IMR-90 (cell line): ENCODE data around the gene EFEMP2. TPM values are rescaled to one million over a fixed set of nuclear protein-coding genes. Genes with fewer than 3 reads are reported as not detected.

Source experiments
- ATAC-seq: fragments of 200-7000 bp; cut with Tn5 transposase; 2 replicates; pipeline ENCODE4 v1.9.1; 2020; ENCODE audit warnings: low read depth, mild to moderate bottlenecking, moderate library complexity
- BruUV-seq: library from RNA; stranded (reverse); fragments of 400-500 nt; replicated peaks from 2 replicates; lab custom pipeline; 2021; lab: Mats Ljungman, UMichigan
- CTCF ChIA-PET: fragments of 300-600 bp; formaldehyde crosslinking; extraction: SDS; loops from one replicate; lab custom pipeline; 2021; ENCODE audit warnings: antibody characterized with exemption; lab: Yijun Ruan, JAX
- POLR2A ChIA-PET: fragments of 300-600 bp; sonication (Branson Sonifier 250); formaldehyde crosslinking; loops from one replicate; lab custom pipeline; 2022; ENCODE audit warnings: antibody characterized with exemption; ENCODE audit not compliant: unreplicated experiment; lab: Charles Lee
- DNase-seq: peaks from one replicate; pipeline ENCODE4 v3.0.0; 2013
- H2AFZ ChIP-seq: replicated peaks from 2 replicates; pipeline ENCODE3; 2013; ENCODE audit warnings: low read length, mild to moderate bottlenecking; ENCODE audit not compliant: poor library complexity
- H2AK5ac ChIP-seq: 2 replicates; pipeline ENCODE4 v1.6.1; 2013; ENCODE audit warnings: low read depth, low read length, inconsistent platforms
- H2AK9ac ChIP-seq: replicated peaks from 2 replicates; pipeline ENCODE3; 2013; ENCODE audit warnings: mild to moderate bottlenecking, low read depth, low read length, moderate library complexity; ENCODE audit not compliant: poor library complexity
- H2BK120ac ChIP-seq: 2 replicates; pipeline ENCODE4 v1.6.1; 2013; ENCODE audit warnings: low read depth, low read length, inconsistent platforms
- H2BK15ac ChIP-seq: 3 replicates; pipeline ENCODE4 v1.6.1; 2013; ENCODE audit warnings: low read depth, low read length, inconsistent platforms
- H2BK20ac ChIP-seq: 2 replicates; pipeline ENCODE4 v1.6.1; 2013; ENCODE audit warnings: low read depth, mild to moderate bottlenecking, inconsistent platforms, low read length, moderate library complexity
- H2BK5ac ChIP-seq: 2 replicates; pipeline ENCODE4 v1.6.1; 2013; ENCODE audit warnings: mild to moderate bottlenecking, low read depth, low read length, inconsistent platforms; ENCODE audit not compliant: poor library complexity, severe bottlenecking
- H3K14ac ChIP-seq: replicated peaks from 2 replicates; pipeline ENCODE4 v1.6.1; 2013; ENCODE audit warnings: low read depth, low read length, inconsistent platforms
- H3K18ac ChIP-seq: 2 replicates; pipeline ENCODE4 v1.6.1; 2013; ENCODE audit warnings: low read depth, low read length, control low read depth
- H3K23ac ChIP-seq: 2 replicates; pipeline ENCODE4 v1.6.1; 2013; ENCODE audit warnings: low read depth, low read length, inconsistent platforms
- H3K27ac ChIP-seq: 2 replicates; pipeline ENCODE4 v1.5.1; 2013; ENCODE audit warnings: mild to moderate bottlenecking, control low read depth, low read length; ENCODE audit not compliant: insufficient read depth
- H3K27me3 ChIP-seq: 2 replicates; pipeline ENCODE4 v1.6.1; 2013; ENCODE audit warnings: low read length; ENCODE audit not compliant: control insufficient read depth, insufficient read depth
- H3K36me3 ChIP-seq: 2 replicates; pipeline ENCODE4 v1.6.1; 2013; ENCODE audit warnings: low read length, mixed read lengths; ENCODE audit not compliant: control insufficient read depth, insufficient read depth
- H3K4ac ChIP-seq: 2 replicates; pipeline ENCODE4 v1.6.1; 2013; ENCODE audit warnings: low read depth, low read length, inconsistent platforms
- H3K4me1 ChIP-seq: 2 replicates; pipeline ENCODE4 v1.6.1; 2013; ENCODE audit warnings: low read length, mixed read lengths; ENCODE audit not compliant: control insufficient read depth, insufficient read depth
- H3K4me2 ChIP-seq: 2 replicates; pipeline ENCODE4 v1.6.1; 2013; ENCODE audit warnings: low read depth, mild to moderate bottlenecking, control low read depth, low read length, moderate library complexity
- H3K4me3 ChIP-seq: 2 replicates; pipeline ENCODE4 v1.5.1; 2013; ENCODE audit warnings: low read depth, mild to moderate bottlenecking, control low read depth, low read length, moderate library complexity; ENCODE audit not compliant: insufficient read depth
- H3K56ac ChIP-seq: 2 replicates; pipeline ENCODE4 v1.6.1; 2013; ENCODE audit warnings: low read length, inconsistent platforms; ENCODE audit not compliant: insufficient read depth; ENCODE audit errors: extremely low read depth
- H3K79me1 ChIP-seq, 2 experiments: 2 replicates each; pipeline ENCODE4 v1.6.1; 2013; ENCODE audit warnings: low read length in 2 of 2, inconsistent platforms in 1 of 2, low read depth in 1 of 2
- H3K9ac ChIP-seq: 2 replicates; pipeline ENCODE4 v1.6.1; 2013; ENCODE audit warnings: low read depth, low read length, control low read depth
- H3K9me1 ChIP-seq: 2 replicates; pipeline ENCODE4 v1.6.1; 2013; ENCODE audit warnings: low read length, inconsistent platforms; ENCODE audit not compliant: insufficient read depth
- H3K9me3 ChIP-seq: 2 replicates; pipeline ENCODE4 v1.6.1; 2013; ENCODE audit warnings: low read length; ENCODE audit not compliant: control insufficient read depth, insufficient read depth
- H4K20me1 ChIP-seq: 2 replicates; pipeline ENCODE4 v1.6.1; 2013; ENCODE audit warnings: low read length, inconsistent platforms; ENCODE audit not compliant: insufficient read depth
- H4K5ac ChIP-seq: 2 replicates; pipeline ENCODE4 v1.6.1; 2013; ENCODE audit warnings: mild to moderate bottlenecking, low read depth, low read length, control low read depth
- H4K8ac ChIP-seq, 2 experiments: 2 replicates each; pipeline ENCODE4 v1.6.1; 2013; ENCODE audit warnings: low read depth in 2 of 2, low read length in 2 of 2, control low read depth in 1 of 2, inconsistent platforms in 1 of 2
- H4K91ac ChIP-seq: 2 replicates; pipeline ENCODE4 v1.6.1; 2013; ENCODE audit warnings: low read depth, low read length, inconsistent platforms; ENCODE audit not compliant: insufficient read depth
- BHLHE40 ChIP-seq: fragments of 150-350 bp; IDR thresholded peaks from 2 replicates; pipeline ENCODE4 v1.6.1; 2016; ENCODE audit warnings: mild to moderate bottlenecking, low read depth, low read length
- CEBPB ChIP-seq: IDR thresholded peaks from 2 replicates; pipeline ENCODE4 v1.6.1; 2012; ENCODE audit warnings: low read depth, low read length, improper control_type of control experiment
- CHD1 ChIP-seq: IDR thresholded peaks from 2 replicates; pipeline ENCODE4 v1.6.1; 2012; ENCODE audit warnings: low read depth, low read length, improper control_type of control experiment
- MAFK ChIP-seq: IDR thresholded peaks from 2 replicates; pipeline ENCODE4 v1.6.1; 2012; ENCODE audit warnings: low read depth, low read length, improper control_type of control experiment
- MAZ ChIP-seq: IDR thresholded peaks from 2 replicates; pipeline ENCODE4 v1.6.1; 2012; ENCODE audit warnings: low read depth, mild to moderate bottlenecking, low read length, improper control_type of control experiment, moderate library complexity, borderline replicate concordance
- MXI1 ChIP-seq: IDR thresholded peaks from 2 replicates; pipeline ENCODE4 v1.6.1; 2012; ENCODE audit warnings: low read depth, mild to moderate bottlenecking, low read length, moderate library complexity, borderline replicate concordance
- POLR2A ChIP-seq: IDR thresholded peaks from 2 replicates; pipeline ENCODE4 v1.6.1; 2012; ENCODE audit warnings: mild to moderate bottlenecking, low read depth, low read length
- RCOR1 ChIP-seq: IDR thresholded peaks from 2 replicates; pipeline ENCODE4 v1.6.1; 2012; ENCODE audit warnings: mild to moderate bottlenecking, low read length, improper control_type of control experiment; ENCODE audit not compliant: insufficient replicate concordance
- RFX5 ChIP-seq: IDR thresholded peaks from 2 replicates; pipeline ENCODE4 v1.8.0; 2012; ENCODE audit warnings: low read depth, mild to moderate bottlenecking, low read length, moderate library complexity
- SMC3 ChIP-seq: fragments of 150-350 bp; IDR thresholded peaks from 2 replicates; pipeline ENCODE4 v1.6.1; 2016; ENCODE audit warnings: low read depth, mild to moderate bottlenecking, antibody characterized with exemption, low read length, moderate library complexity
- WGBS, 2 experiments: methylation state at CpG; one replicate each; pipeline versions ENCODE4 v1.1.5 to v1.1.7; 2013; ENCODE audit warnings: missing lambda C conversion rate in 2 of 2; ENCODE audit not compliant: insufficient read length in 1 of 2; ENCODE audit errors: extremely low coverage in 2 of 2; 5-methylcytosine and 5-hydroxymethylcytosine counted together
- dilution Hi-C: fragments of 300-500 bp; cut with HindIII; formaldehyde crosslinking; loops from one replicate; pipeline ENCODE4 v1.14.3; 2018; ENCODE audit warnings: low sequenced_read_pairs; ENCODE audit not compliant: unreplicated experiment
- in situ Hi-C: fragments of 300-500 bp; cut with MboI; formaldehyde crosslinking; loops from 3 replicates; pipeline ENCODE4 v1.14.3; 2019; ENCODE audit warnings: low sequenced_read_pairs, inconsistent platforms, mixed read lengths
- intact Hi-C: fragments of 100-400 bp; cut with micrococcal nuclease; formaldehyde crosslinking; loops from 2 replicates; pipeline ENCODE4 v1.10.0; 2022
- polyA plus RNA-seq, 3 experiments: library from polyadenylated mRNA; depleted of rRNA; stranded (reverse); fragments of >200 nt; gene quantifications; 2 replicates each; pipeline ENCODE4 v1.2.3, GENCODE V29; 2012; ENCODE audit warnings: low replicate concordance in 1 of 3
- total RNA-seq: library from RNA; depleted of rRNA; stranded (reverse); fragments of >200 nt; gene quantifications from 2 replicates; pipeline ENCODE4 v1.2.3, GENCODE V29; 2012
- TF ChIP-seq, protein P1 (sequence below): fragments of 150-350 bp; IDR thresholded peaks from 2 replicates; pipeline ENCODE4 v1.6.1; 2017; ENCODE audit warnings: mild to moderate bottlenecking, antibody characterized with exemption, low read length, low read depth
- TF ChIP-seq, protein P2 (sequence below): fragments of 150-350 bp; IDR thresholded peaks from 2 replicates; pipeline ENCODE4 v1.6.1; 2016; ENCODE audit warnings: low read depth, mild to moderate bottlenecking, low read length, moderate library complexity, borderline replicate concordance
- TF ChIP-seq, protein P3 (sequence below): conservative IDR thresholded peaks from 2 replicates; pipeline ENCODE4 v1.5.1; 2012; ENCODE audit warnings: mild to moderate bottlenecking, low read depth, low read length, improper control_type of control experiment

EFEMP2 gene
- total and polyA plus RNA-seq, 2 of the 4 experiments (the other 2 are of a cell fraction): 62.7 to 431 TPM

DNA sequence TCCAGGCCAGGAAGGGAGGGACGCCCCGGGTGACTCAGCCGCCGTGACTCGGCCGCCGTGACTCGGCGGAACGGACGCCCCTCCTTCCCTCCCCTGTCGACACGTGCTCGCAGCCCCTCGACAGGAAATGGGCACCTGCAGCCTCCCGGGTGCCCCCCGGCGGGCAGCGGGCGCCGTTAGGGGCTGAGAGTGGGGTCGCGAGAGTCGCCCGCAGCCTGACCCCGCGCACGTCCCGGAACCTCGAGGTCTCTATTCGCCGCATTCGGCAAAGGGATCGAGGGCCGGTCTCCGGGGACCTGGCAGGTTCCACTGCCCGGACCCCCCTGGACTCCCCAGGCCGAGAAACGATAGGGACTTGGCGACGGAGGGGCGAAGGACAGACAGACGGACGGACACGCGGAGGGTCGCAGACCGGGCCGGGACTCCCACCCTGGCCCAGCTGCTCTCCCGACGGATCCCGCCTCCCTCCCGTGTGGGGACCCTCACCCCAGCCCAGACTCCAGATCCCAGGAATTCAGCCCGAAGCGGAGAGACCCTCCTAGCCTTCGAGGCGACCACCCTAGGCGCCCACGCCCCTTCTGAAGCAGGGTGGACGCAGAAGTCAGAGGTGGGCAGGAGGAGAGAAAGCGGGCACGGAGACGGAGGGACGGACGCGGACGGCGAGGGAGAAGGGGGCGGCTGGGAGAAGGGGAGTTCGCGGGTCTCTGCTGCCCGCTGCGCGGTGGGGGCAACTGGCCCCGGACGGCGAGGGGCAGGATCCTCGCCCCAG, 26.9 kb upstream of the EFEMP2 start:
- intact Hi-C loops (loop anchor here (2.0 kb wide), 1 partner anchor 15 kb away; no protein-coding TSS in a partner anchor), in situ Hi-C loops (no loop called here), dilution Hi-C loops (no loop called here)
- 0% methylated on average over 29 of the region's 78 CpGs; no CpG with 5 or more reads in 1 of the 2 experiments for WGBS, 2 experiments
- peaks cover 28 to 42% of the 10 kb centered on the region in 2 experiments for H3K79me1 ChIP-seq
- H3K18ac ChIP-seq: peak overlapping the region; percentile 96
- peaks cover 21% of the 10 kb centered on the region for H3K36me3 ChIP-seq
- BruUV-seq: no TSS peak
- H4K5ac ChIP-seq: peak overlapping the region; percentile 82
- peak overlapping the region; percentile 99 for H2AK9ac ChIP-seq
- no peaks in the 10 kb centered on the region for H3K9me3 ChIP-seq
- peak overlapping the region; percentile 58 for H2BK20ac ChIP-seq
- POLR2A ChIA-PET: interaction anchor here (0.7 to 2.9 kb wide), 5 partner anchors 9 to 16 kb away, joined by 3 to 17 read pairs (median 7); partner anchors contain the start of genes CCDC85B and FIBP
- peak overlapping the region; percentile 90 for H2BK120ac ChIP-seq
- peaks cover 23% of the 10 kb centered on the region for H3K9me1 ChIP-seq
- ATAC-seq (peak; percentile 37), DNase-seq (peak; percentile 81)
- peak overlapping the region; percentile 98 for H2BK5ac ChIP-seq
- peak overlapping the region; percentile 100 for H3K27ac ChIP-seq
- H3K14ac ChIP-seq: peak overlapping the region; percentile 100
- H3K4ac ChIP-seq: peak overlapping the region; percentile 99
- H2AK5ac ChIP-seq: peak overlapping the region; percentile 99
- peak overlapping the region; percentile 99 for H3K9ac ChIP-seq
- peak overlapping the region; percentile 78 for H3K4me2 ChIP-seq
- H3K56ac ChIP-seq: peak overlapping the region; percentile 99
- H2AFZ ChIP-seq: peak overlapping the region; percentile 72
- H2BK15ac ChIP-seq: peak overlapping the region; percentile 60; the same call in 1 of the 3 replicates
- H4K91ac ChIP-seq: peak overlapping the region; percentile 97
- CTCF ChIA-PET: interaction anchor here (0.6 to 1.5 kb wide), 3 partner anchors 11 to 256 kb away, joined by 3 to 5 read pairs (median 4); partner anchors contain the start of gene FIBP
- H3K27me3 ChIP-seq: no peaks in the 10 kb centered on the region
- H4K8ac ChIP-seq: peak overlapping the region; percentile 88 to 93
- peak overlapping the region; percentile 100 for H3K23ac ChIP-seq
- H4K20me1 ChIP-seq: peaks cover 51% of the 10 kb centered on the region
- peak overlapping the region; percentile 98 for H3K4me3 ChIP-seq
- peaks cover 38% of the 10 kb centered on the region for H3K4me1 ChIP-seq
- TF ChIP-seq MAZ: peak; percentile 86; the same call in 1 of the 2 replicates
- peak; percentile 49; the same call in 1 of the 2 replicates for TF ChIP-seq MAFK
- no peak for TF ChIP-seq CEBPB
- TF ChIP-seq CHD1: no peak; the same call in none of the 2 replicates
- TF ChIP-seq RCOR1: no peak
- peak; percentile 95 for TF ChIP-seq BHLHE40
- TF ChIP-seq, protein P1, sequence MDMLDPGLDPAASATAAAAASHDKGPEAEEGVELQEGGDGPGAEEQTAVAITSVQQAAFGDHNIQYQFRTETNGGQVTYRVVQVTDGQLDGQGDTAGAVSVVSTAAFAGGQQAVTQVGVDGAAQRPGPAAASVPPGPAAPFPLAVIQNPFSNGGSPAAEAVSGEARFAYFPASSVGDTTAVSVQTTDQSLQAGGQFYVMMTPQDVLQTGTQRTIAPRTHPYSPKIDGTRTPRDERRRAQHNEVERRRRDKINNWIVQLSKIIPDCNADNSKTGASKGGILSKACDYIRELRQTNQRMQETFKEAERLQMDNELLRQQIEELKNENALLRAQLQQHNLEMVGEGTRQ: peak; percentile 62
- TF ChIP-seq POLR2A: peak; percentile 77
- peak; percentile 94; the same call in 1 of the 2 replicates for TF ChIP-seq MXI1
- TF ChIP-seq RFX5: no peak
- TF ChIP-seq SMC3: no peak
- TF ChIP-seq, protein P2, sequence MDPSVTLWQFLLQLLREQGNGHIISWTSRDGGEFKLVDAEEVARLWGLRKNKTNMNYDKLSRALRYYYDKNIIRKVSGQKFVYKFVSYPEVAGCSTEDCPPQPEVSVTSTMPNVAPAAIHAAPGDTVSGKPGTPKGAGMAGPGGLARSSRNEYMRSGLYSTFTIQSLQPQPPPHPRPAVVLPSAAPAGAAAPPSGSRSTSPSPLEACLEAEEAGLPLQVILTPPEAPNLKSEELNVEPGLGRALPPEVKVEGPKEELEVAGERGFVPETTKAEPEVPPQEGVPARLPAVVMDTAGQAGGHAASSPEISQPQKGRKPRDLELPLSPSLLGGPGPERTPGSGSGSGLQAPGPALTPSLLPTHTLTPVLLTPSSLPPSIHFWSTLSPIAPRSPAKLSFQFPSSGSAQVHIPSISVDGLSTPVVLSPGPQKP: no peak
- TF ChIP-seq, protein P3, sequence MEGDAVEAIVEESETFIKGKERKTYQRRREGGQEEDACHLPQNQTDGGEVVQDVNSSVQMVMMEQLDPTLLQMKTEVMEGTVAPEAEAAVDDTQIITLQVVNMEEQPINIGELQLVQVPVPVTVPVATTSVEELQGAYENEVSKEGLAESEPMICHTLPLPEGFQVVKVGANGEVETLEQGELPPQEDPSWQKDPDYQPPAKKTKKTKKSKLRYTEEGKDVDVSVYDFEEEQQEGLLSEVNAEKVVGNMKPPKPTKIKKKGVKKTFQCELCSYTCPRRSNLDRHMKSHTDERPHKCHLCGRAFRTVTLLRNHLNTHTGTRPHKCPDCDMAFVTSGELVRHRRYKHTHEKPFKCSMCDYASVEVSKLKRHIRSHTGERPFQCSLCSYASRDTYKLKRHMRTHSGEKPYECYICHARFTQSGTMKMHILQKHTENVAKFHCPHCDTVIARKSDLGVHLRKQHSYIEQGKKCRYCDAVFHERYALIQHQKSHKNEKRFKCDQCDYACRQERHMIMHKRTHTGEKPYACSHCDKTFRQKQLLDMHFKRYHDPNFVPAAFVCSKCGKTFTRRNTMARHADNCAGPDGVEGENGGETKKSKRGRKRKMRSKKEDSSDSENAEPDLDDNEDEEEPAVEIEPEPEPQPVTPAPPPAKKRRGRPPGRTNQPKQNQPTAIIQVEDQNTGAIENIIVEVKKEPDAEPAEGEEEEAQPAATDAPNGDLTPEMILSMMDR: peak; percentile 25; the same call in 1 of the 2 replicates
